K562 (cell line): ENCODE results near the gene PAF1. TPM values are rescaled to one million over a fixed set of nuclear protein-coding genes. Genes with fewer than 3 reads are reported as not detected.

Source experiments
- E2F3 ChIP-seq: fragments of 250-450 bp; sonication (Bioruptor Pico); IDR thresholded peaks from 2 replicates; pipeline ENCODE4 v1.4.0; 2020; ENCODE audit warnings: mild to moderate bottlenecking
- ESRRB ChIP-seq: fragments of 250-450 bp; sonication (Bioruptor Pico); IDR thresholded peaks from 2 replicates; pipeline ENCODE4 v1.5.0; 2020; ENCODE audit warnings: mild to moderate bottlenecking, moderate library complexity, borderline replicate concordance
- MCM2 ChIP-seq: fragments of 450-650 bp; IDR thresholded peaks from 2 replicates; pipeline ENCODE4 v1.6.1; 2017; ENCODE audit warnings: low read depth, mild to moderate bottlenecking
- NFRKB ChIP-seq: fragments of 450-650 bp; IDR thresholded peaks from 2 replicates; pipeline ENCODE4 v1.6.1; 2016; ENCODE audit warnings: low read depth
- NR4A1 ChIP-seq, 2 experiments: fragments of 250-450 bp in 1 of 2; fragments of 450-650 bp in 1 of 2; sonication (Bioruptor Pico) in 1 of 2; IDR thresholded peaks; 2 replicates each; pipeline versions ENCODE4 v1.4.0 to v1.6.1; 2016 to 2020; ENCODE audit warnings: mild to moderate bottlenecking in 2 of 2, missing compliant biosample characterization in 1 of 2, missing genetic modification characterization in 1 of 2, moderate library complexity in 1 of 2
- RUNX1 ChIP-seq: sonication (generic); IDR thresholded peaks from 2 replicates; pipeline ENCODE4 v1.6.1; 2016; ENCODE audit warnings: antibody characterized with exemption, low read depth
- STAT5A ChIP-seq: IDR thresholded peaks from 2 replicates; pipeline ENCODE4 v1.6.1; 2012; ENCODE audit warnings: low read length, inconsistent platforms, borderline replicate concordance
- SUPT5H ChIP-seq: fragments of 450-650 bp; IDR thresholded peaks from 2 replicates; pipeline ENCODE4 v1.6.1; 2016
- polyA plus RNA-seq, 8 experiments: library from polyadenylated mRNA; depleted of rRNA in 4 of 8; stranded (reverse) in 5 of 8; unstranded in 3 of 8; fragments of >200 nt; fragmentation: Nextera tagmentation in 2 of 8; fragmentation: Illumina TruSeq in 1 of 8; extraction: Ambion mirVana in 2 of 8; extraction: Trizol in 1 of 8; gene quantifications; 2 replicates each; pipeline versions ENCODE4 v1.2.1 to v1.2.3, GENCODE V29; 2011 to 2014; ENCODE audit warnings: inconsistent platforms in 1 of 8, missing spikeins in 1 of 8
- total RNA-seq, 7 experiments: library from RNA; depleted of rRNA in 6 of 7; stranded (reverse); fragments of >200 nt in 6 of 7; fragmentation: Illumina TruSeq in 2 of 7; extraction: Trizol in 2 of 7; gene quantifications; 2 replicates each; pipeline versions ENCODE4 v1.2.1 to v1.2.3, GENCODE V29; 2011 to 2021; ENCODE audit warnings: low replicate concordance in 1 of 7
- TF ChIP-seq, protein P1 (sequence below): sonication (generic); formaldehyde crosslinking; IDR thresholded peaks from 2 replicates; pipeline ENCODE4 v1.8.0; 2022; ENCODE audit warnings: mild to moderate bottlenecking, missing genetic modification reagents
- TF ChIP-seq, protein P2 (sequence below): fragments of 200-800 bp; sonication (Bioruptor generic); IDR thresholded peaks from 2 replicates; pipeline ENCODE4 v1.6.1; 2017; ENCODE audit warnings: missing genetic modification characterization, missing compliant biosample characterization
- TF ChIP-seq, protein P3 (sequence below): sonication (generic); formaldehyde crosslinking; IDR thresholded peaks from 2 replicates; pipeline ENCODE4 v1.8.1; 2023; ENCODE audit warnings: mild to moderate bottlenecking, missing genetic modification reagents
- TF ChIP-seq, protein P4 (sequence below): fragments of 450-650 bp; IDR thresholded peaks from 2 replicates; pipeline ENCODE4 v1.6.1; 2018; ENCODE audit warnings: mild to moderate bottlenecking, low read depth; ENCODE audit not compliant: partially characterized antibody
- TF ChIP-seq, protein P5 (sequence below): sonication (generic); formaldehyde crosslinking; IDR thresholded peaks from 2 replicates; pipeline ENCODE4 v1.8.1; 2023; ENCODE audit warnings: mild to moderate bottlenecking, missing genetic modification reagents, moderate library complexity

PAF1 gene
- total and polyA plus RNA-seq, 9 of the 15 experiments (the other 6 are each of a cell fraction or from before 2014, with no cell fraction given) = 1.5 to 45.0 (median 33.8) TPM

DNA sequence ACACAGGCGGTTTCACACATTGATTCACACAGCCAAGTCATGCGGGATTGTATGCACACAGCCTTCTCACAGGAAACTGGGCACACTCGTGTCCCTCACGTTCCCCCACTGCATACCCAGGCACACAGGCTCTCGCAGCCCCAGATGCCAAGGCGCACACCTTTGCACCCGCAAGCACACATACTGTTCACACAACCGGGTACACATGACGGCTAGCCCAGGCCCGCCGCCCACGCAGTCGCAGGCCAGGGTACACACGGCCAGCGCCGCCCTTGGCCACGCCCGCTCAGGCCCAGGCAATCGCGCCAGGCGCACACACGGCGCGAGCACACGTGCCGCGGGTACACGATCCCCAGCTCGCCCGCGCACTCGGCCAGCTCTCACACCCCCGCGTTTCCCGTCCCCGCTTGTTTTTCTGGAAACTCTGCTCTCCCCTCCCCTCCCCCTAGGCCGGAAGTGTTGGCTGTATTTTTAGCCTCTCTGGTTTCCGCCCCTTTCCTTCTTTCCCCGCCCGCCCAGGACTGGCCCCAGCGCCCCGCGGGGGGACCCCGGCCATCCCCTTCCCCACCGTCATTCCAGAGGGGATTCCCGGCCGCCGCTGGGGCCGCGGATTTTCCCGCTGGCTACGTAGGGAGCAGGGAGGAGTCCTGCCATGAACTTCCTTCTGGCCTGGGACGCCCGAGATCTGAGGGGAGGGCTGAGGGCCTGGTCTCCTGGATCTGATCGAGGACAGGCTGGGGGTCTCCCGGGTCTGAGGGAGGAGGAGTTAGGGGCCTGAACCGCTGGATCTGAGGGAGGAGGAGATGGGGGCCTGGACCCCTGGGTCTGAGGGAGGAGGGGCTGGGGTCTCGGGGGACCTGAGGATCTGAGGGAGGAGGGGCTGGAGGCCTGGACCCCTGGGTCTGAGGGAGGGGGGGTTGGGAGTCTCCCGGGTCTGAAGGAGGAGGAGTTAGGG, 11.7 kb upstream of the PAF1 start (continued):
- TF ChIP-seq, protein P1, sequence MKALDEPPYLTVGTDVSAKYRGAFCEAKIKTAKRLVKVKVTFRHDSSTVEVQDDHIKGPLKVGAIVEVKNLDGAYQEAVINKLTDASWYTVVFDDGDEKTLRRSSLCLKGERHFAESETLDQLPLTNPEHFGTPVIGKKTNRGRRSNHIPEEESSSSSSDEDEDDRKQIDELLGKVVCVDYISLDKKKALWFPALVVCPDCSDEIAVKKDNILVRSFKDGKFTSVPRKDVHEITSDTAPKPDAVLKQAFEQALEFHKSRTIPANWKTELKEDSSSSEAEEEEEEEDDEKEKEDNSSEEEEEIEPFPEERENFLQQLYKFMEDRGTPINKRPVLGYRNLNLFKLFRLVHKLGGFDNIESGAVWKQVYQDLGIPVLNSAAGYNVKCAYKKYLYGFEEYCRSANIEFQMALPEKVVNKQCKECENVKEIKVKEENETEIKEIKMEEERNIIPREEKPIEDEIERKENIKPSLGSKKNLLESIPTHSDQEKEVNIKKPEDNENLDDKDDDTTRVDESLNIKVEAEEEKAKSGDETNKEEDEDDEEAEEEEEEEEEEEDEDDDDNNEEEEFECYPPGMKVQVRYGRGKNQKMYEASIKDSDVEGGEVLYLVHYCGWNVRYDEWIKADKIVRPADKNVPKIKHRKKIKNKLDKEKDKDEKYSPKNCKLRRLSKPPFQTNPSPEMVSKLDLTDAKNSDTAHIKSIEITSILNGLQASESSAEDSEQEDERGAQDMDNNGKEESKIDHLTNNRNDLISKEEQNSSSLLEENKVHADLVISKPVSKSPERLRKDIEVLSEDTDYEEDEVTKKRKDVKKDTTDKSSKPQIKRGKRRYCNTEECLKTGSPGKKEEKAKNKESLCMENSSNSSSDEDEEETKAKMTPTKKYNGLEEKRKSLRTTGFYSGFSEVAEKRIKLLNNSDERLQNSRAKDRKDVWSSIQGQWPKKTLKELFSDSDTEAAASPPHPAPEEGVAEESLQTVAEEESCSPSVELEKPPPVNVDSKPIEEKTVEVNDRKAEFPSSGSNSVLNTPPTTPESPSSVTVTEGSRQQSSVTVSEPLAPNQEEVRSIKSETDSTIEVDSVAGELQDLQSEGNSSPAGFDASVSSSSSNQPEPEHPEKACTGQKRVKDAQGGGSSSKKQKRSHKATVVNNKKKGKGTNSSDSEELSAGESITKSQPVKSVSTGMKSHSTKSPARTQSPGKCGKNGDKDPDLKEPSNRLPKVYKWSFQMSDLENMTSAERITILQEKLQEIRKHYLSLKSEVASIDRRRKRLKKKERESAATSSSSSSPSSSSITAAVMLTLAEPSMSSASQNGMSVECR (CRISPR knock-in tag) = 0 out of 2 replicates have a peak, but pooled peaks have one; percentile 55
- TF ChIP-seq, protein P2, sequence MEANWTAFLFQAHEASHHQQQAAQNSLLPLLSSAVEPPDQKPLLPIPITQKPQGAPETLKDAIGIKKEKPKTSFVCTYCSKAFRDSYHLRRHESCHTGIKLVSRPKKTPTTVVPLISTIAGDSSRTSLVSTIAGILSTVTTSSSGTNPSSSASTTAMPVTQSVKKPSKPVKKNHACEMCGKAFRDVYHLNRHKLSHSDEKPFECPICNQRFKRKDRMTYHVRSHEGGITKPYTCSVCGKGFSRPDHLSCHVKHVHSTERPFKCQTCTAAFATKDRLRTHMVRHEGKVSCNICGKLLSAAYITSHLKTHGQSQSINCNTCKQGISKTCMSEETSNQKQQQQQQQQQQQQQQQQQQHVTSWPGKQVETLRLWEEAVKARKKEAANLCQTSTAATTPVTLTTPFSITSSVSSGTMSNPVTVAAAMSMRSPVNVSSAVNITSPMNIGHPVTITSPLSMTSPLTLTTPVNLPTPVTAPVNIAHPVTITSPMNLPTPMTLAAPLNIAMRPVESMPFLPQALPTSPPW = peak; percentile 86
- TF ChIP-seq STAT5A (0 out of 2 replicates have a peak, but pooled peaks have one; percentile 13), RUNX1 (peak; percentile 46; the same call in 1 of the 2 replicates), NR4A1 (CRISPR knock-in tag; IDR thresholded peaks at IDR 0.05) (no peak), NR4A1 (tag; IDR thresholded peaks at IDR 0.05) (peak; percentile 80), NFRKB (peak; percentile 87), SUPT5H (peak; percentile 53; the same call in 1 of the 2 replicates), MCM2 (no peak), ESRRB (CRISPR knock-in tag) (no peak), E2F3 (CRISPR knock-in tag) (peak; percentile 73; the same call in 1 of the 2 replicates)
- TF ChIP-seq, protein P3, sequence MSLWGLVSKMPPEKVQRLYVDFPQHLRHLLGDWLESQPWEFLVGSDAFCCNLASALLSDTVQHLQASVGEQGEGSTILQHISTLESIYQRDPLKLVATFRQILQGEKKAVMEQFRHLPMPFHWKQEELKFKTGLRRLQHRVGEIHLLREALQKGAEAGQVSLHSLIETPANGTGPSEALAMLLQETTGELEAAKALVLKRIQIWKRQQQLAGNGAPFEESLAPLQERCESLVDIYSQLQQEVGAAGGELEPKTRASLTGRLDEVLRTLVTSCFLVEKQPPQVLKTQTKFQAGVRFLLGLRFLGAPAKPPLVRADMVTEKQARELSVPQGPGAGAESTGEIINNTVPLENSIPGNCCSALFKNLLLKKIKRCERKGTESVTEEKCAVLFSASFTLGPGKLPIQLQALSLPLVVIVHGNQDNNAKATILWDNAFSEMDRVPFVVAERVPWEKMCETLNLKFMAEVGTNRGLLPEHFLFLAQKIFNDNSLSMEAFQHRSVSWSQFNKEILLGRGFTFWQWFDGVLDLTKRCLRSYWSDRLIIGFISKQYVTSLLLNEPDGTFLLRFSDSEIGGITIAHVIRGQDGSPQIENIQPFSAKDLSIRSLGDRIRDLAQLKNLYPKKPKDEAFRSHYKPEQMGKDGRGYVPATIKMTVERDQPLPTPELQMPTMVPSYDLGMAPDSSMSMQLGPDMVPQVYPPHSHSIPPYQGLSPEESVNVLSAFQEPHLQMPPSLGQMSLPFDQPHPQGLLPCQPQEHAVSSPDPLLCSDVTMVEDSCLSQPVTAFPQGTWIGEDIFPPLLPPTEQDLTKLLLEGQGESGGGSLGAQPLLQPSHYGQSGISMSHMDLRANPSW = no peak; the same call in 1 of the 2 replicates
- TF ChIP-seq, protein P4, sequence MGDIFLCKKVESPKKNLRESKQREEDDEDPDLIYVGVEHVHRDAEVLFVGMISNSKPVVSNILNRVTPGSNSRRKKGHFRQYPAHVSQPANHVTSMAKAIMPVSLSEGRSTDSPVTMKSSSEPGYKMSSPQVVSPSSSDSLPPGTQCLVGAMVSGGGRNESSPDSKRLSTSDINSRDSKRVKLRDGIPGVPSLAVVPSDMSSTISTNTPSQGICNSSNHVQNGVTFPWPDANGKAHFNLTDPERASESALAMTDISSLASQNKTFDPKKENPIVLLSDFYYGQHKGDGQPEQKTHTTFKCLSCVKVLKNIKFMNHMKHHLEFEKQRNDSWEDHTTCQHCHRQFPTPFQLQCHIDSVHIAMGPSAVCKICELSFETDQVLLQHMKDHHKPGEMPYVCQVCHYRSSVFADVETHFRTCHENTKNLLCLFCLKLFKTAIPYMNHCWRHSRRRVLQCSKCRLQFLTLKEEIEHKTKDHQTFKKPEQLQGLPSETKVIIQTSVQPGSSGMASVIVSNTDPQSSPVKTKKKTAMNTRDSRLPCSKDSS = no peak
- TF ChIP-seq, protein P5, sequence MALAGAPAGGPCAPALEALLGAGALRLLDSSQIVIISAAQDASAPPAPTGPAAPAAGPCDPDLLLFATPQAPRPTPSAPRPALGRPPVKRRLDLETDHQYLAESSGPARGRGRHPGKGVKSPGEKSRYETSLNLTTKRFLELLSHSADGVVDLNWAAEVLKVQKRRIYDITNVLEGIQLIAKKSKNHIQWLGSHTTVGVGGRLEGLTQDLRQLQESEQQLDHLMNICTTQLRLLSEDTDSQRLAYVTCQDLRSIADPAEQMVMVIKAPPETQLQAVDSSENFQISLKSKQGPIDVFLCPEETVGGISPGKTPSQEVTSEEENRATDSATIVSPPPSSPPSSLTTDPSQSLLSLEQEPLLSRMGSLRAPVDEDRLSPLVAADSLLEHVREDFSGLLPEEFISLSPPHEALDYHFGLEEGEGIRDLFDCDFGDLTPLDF (CRISPR knock-in tag) = peak; percentile 43; the same call in 1 of the 2 replicates
